UCSD-AML1 (cell line): ENCODE results near the gene NFIA.

Experiments used
- DNase-seq: peaks from one replicate; lab custom pipeline; 2025; ENCODE audit not compliant: unreplicated experiment; lab: John Stamatoyannopoulos, UW

The NFIA gene

GRCh38 chr1:61151565-61151964, 69.2 kb downstream of the NFIA start:
- no peak for DNase-seq

DNA sequence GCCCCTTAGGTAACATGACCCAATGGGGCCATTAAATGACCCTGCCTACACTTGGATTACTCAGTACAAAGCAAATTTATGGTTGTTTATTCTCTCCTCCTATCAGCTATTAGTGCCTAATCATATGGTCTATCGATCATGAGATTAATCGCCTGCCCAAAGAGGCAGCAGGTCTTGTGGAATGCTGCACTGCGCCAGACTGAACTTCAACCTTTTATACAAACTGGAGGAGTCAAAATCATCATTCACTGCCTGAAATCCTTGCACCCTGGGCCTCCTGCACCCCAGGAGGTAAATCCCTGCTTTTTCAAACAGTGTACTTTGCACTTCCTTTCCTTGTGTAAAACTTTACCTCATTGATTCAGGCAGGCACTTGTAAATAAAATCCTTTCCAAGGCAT, 69.7 kb downstream of the NFIA start:
- DNase-seq, result no peak

GRCh38 chr1:61152469-61153105, 70.2 kb downstream of the NFIA start:
- no peak for DNase-seq

DNA sequence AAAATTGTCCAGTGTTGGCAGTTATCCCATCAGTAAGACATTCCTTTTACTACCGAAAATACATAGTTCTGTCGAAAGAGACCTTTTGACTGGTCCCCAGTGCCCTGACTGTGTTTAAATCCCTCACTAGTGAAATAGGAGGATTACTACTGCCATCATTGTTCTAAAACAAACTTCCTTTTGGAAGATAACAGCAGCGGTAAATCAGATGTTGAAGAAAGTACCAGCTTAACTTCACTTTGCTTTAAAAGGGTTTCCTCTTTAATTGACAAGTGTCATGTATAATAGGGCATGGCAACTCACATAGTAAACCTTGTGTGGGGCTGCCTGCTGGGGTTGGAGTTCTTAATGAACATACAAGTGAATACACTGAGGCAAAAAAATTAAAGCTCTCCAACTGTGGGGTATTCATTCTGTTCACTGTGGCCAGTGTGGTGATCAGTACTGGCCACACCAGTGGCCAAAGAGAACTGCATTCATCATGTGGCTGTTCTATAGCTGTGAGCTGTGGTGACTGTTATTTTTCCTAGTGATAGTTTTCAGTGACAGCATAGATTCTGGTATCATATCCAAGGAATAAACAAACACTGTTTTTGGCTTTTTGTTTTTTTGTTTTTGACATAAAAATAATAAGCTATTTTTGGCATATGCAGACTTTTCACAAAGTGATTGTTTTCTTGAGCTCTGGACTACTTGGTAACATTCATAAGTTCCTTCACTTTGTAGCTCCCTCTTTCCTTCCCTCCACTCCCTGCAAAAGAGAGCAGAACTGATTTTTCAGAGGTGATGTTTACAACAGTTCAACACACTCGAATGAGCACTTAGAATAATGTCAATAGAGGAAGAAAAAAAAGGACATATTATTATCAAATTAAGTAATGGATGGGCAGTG, 74.5 kb downstream of the NFIA start:
- no peak for DNase-seq

GRCh38 chr1:61157468-61157987, 75.2 kb downstream of the NFIA start:
- DNase-seq, result no peak

- no peak for DNase-seq
Measured at GRCh38 chr1:61158591-61158990, 76.2 kb downstream of the NFIA start.

DNA sequence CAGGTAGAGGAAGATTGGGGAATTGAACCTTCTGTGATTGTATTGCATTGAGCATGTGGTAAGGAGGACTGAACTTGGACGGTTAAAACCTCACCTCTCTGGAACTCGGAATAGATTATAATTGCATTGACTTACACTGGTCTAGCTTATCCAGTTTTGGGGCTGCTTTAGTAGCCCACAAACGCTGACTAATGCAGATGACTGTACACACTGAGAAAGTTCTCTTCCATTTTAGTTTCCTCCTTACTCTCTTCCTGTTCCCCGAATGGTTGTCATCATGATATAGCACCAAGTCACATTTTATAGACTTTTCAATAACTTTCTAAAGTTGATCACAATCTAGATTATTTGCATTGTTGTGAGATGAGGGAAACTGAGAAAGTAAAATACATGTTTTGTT, 78.2 kb downstream of the NFIA start:
- no peak for DNase-seq

DNA sequence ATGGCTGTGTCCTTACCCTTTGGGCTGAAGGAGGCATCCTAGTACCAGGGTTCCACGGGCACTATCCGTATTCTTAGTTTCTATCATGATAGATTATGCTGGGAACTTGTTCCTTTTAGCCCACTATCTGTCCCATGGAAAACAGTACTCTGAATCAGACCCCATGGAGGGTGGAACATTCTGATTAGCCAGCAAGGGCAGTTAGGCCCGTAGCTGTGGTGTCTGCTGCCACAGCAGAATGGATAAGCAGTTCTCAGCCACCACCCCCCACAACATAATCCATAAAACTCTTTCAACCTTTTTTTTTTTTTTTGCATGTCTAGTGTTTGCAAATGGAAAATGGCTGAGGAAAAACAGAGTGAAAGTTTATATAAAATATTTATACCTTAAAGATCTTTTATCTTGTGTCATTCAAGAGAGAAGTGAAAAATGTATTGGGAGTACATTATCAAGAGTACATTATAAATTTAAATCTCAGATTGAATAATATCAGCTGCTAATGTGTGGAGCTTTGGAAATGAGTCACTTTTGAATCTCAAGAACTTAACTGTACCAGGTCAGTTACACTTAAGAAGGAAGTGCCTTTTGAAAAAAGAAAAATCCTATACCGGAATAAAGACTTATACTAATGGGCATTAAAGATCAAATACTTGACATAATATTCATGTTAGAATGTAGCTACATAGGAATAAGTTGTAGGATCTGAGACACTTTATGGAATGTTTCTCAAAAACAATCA, 80.3 kb downstream of the NFIA start:
- DNase-seq, result no peak

- no peak for DNase-seq
Measured at GRCh38 chr1:61163355-61163754, 81.0 kb downstream of the NFIA start.

DNA sequence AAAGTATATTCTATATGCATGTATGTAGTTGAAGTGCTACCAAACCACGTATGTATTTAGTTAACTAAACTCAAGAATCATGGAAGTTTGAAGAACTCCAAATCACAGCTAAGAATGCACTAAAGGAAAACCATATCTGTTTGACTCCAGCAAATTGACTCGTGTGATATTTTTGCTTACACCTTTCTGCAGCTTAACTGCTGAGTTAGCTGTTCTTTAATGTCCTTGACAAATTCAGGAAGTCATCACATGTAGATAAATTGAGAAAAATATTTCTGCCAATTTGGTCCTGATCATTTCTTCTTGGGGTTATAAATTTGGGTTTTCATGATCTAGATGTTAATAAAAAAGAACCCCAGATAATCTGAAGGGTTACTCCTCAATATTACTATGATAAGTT, 83.0 kb downstream of the NFIA start:
- no peak for DNase-seq

- no peak for DNase-seq
Measured at GRCh38 chr1:61167309-61167708, 84.9 kb downstream of the NFIA start.

- no peak for DNase-seq
Measured at GRCh38 chr1:61169045-61169444, 86.7 kb downstream of the NFIA start.

- DNase-seq, result no peak
Measured at GRCh38 chr1:61169634-61170033, 87.3 kb downstream of the NFIA start.

GRCh38 chr1:61170328-61171238, 88.2 kb downstream of the NFIA start:
- no peak for DNase-seq

DNA sequence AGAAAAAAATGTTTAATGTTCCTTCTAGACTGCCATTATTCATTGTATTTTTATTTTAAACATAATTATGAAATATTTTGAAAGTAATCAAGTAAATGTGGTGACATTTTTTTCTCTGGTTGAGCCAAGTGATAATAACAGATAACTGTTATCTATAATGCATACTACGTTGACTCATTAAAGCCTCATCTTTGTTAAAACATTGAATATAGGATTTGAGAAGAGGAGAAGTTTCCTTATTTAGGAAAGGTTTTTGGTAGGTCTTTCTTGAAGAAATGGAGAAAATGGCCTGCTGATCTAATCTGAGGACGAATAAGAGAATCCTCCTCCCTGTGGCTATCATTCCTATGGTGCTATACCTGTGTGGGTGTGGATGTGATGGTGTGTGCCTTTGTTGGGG, 89.0 kb downstream of the NFIA start:
- DNase-seq, result no peak

GRCh38 chr1:61171974-61172373, 89.6 kb downstream of the NFIA start:
- DNase-seq, result no peak

DNA sequence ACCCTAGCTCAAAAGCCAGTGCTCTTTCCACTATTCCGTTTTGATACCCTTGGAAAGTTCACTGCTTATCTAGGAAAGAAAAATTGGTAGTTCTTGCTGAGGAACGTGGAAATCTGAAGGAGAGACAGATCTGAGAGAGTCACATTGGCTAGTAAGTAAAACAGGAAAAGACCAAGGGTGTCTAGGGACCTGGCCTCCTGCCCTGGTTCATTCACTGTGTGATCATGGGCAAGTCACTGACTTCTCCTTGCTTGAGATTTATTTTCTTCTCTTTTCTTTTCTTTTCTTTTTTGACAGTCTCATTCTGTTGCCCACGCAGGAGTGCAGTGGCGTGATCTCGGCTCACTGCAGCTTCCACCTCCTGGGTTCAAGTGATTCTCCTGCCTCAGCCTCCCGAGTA, 90.8 kb downstream of the NFIA start:
- no peak for DNase-seq

DNA sequence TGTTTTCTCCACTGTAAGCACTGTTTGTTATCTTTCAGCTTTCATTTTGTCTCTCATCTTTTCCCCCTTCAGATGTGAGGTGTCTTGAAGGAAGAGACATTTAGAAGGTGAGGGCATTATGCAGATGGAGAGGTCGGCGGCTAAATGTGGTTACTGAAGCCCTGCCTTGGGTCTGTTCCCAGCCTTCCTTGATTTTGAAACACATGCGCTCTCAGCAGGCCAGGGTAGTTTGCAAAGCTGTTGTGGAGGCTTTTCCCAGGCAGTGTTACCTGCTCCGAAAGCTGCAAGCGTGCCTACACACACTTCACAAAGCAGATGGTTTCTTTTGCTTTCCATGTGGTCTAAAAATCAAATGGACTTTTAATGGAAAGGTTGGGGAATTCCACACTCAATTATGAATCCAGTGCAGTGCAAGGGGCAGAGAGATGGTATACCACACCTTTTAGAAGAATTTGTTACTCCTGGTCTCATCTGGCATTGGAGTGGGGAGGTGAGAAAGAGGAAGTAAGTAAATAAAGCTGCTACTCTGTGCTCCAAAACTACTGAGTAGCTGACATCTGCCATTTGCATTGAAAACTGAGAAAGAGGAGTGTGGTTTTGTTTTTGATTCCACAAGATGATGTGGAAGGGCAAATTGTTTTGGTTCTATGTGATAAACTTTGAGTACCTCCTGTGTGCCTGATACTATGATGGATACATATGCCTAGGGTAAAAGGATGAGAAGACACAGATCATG, 91.9 kb downstream of the NFIA start:
- no peak for DNase-seq

DNA sequence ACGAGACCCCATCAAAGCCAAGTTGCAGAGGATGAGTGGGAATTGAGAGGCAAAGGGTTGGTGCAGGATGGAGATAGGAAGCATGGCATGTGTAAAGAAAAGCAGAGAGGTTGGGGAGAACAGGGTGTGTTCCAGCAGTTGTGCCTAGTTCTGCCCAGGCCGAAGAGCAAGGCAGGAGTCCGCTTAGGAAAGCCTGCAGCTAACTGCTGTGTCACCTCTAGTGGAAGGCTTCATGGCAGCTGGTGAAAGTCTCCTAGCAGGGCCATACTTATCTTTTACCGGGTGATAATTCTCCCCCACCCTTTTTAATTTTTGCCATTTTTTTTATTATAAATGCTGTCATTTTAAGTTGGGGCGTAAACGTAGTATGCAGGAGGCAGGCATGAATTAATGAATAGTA, 93.6 kb downstream of the NFIA start:
- DNase-seq, result no peak
